MM.1S (cell line): Measurements from ENCODE around the gene FA2H.

Experiments
- DNase-seq: peaks from one replicate; pipeline ENCODE4 v3.0.0-alpha.2; 2015
- H2AFZ ChIP-seq: fragments of 300-600 bp; sonication (generic); 2 replicates; pipeline ENCODE4 v1.6.0; 2016; ENCODE audit warnings: antibody characterized with exemption, low read length
- H3F3A ChIP-seq: fragments of 300-600 bp; sonication (generic); 2 replicates; pipeline ENCODE4 v1.6.1; 2016; ENCODE audit warnings: mild to moderate bottlenecking, antibody characterized with exemption, low read length, moderate library complexity, mixed read lengths; ENCODE audit not compliant: insufficient read depth
- H3K27ac ChIP-seq: fragments of 300-600 bp; sonication (generic); 2 replicates; pipeline ENCODE4 v1.5.1; 2016; ENCODE audit warnings: mild to moderate bottlenecking, low read length
- H3K27me3 ChIP-seq: fragments of 300-600 bp; sonication (generic); replicated peaks from 2 replicates; pipeline ENCODE4 v1.6.0; 2016; ENCODE audit warnings: low read length; ENCODE audit not compliant: insufficient read depth
- H3K36me3 ChIP-seq: fragments of 300-600 bp; sonication (generic); replicated peaks from 2 replicates; pipeline ENCODE4 v1.6.1; 2016; ENCODE audit warnings: mild to moderate bottlenecking, low read length, mixed read lengths; ENCODE audit not compliant: insufficient read depth
- H3K4me1 ChIP-seq: fragments of 300-600 bp; sonication (generic); 2 replicates; pipeline ENCODE4 v1.6.1; 2016; ENCODE audit warnings: low read length, mixed read lengths
- H3K4me2 ChIP-seq: fragments of 300-600 bp; sonication (generic); 2 replicates; pipeline ENCODE4 v1.6.0; 2016; ENCODE audit warnings: low read depth, low read length
- H3K4me3 ChIP-seq: fragments of 300-600 bp; sonication (generic); 2 replicates; pipeline ENCODE4 v1.5.1; 2016; ENCODE audit warnings: low read length, mixed read lengths
- H3K79me2 ChIP-seq: fragments of 300-600 bp; sonication (generic); 2 replicates; pipeline ENCODE4 v1.6.1; 2016; ENCODE audit warnings: mixed run types, low read length, mixed read lengths
- H3K9ac ChIP-seq: fragments of 300-600 bp; sonication (generic); 2 replicates; pipeline ENCODE4 v1.6.1; 2016; ENCODE audit warnings: low read length, mixed read lengths
- H3K9me2 ChIP-seq: fragments of 300-600 bp; sonication (generic); replicated peaks from 2 replicates; pipeline ENCODE4 v1.6.1; 2016; ENCODE audit warnings: mild to moderate bottlenecking, low read length, mixed read lengths; ENCODE audit not compliant: insufficient read depth
- H3K9me3 ChIP-seq: fragments of 300-600 bp; sonication (generic); replicated peaks from 2 replicates; pipeline ENCODE4 v1.6.1; 2016; ENCODE audit warnings: mild to moderate bottlenecking, low read length, mixed read lengths; ENCODE audit not compliant: insufficient read depth
- H4K20me1 ChIP-seq: fragments of 300-600 bp; sonication (generic); 2 replicates; pipeline ENCODE4 v1.6.1; 2016; ENCODE audit warnings: mild to moderate bottlenecking, low read length, moderate library complexity, mixed read lengths; ENCODE audit not compliant: insufficient read depth
- EZH2 ChIP-seq: fragments of 300-600 bp; sonication (generic); optimal IDR thresholded peaks from 2 replicates; pipeline ENCODE3; 2017; ENCODE audit warnings: low read depth, mild to moderate bottlenecking, antibody characterized with exemption, low read length, mixed read lengths
- EZH2phosphoT487 ChIP-seq: fragments of 300-600 bp; sonication (generic); IDR thresholded peaks from 2 replicates; pipeline ENCODE4 v1.6.1; 2018; ENCODE audit warnings: antibody characterized with exemption, low read length
- TF ChIP-seq, protein P1 (sequence below): fragments of 300-600 bp; sonication (generic); IDR thresholded peaks from 2 replicates; pipeline ENCODE4 v1.5.1; 2016; ENCODE audit warnings: antibody characterized with exemption, low read length, mixed read lengths

FA2H gene

DNA sequence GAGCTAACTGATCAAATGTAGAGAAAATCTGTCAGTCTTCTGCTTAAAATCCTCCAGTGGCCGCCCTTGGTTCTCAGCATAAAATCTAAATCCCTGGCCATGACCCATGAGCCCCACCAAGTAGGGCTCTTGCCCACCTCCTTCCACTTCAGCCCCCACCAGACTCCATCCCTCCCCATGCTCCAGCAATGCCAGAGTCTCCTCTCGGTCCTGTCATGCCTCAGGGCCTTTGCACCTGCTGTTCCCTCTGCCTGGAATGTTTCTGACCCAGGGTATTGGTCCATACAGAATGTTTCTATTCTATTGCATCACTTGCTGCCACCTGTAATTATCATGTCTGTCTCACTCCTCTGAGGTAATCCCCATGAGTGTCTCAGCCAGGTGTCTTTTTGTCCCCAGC, 22.4 kb downstream of the FA2H start:
- H3K79me2 ChIP-seq, result no peaks in the 10 kb centered on the region
- H3K4me1 ChIP-seq, result no peaks in the 10 kb centered on the region
- no peaks in the 10 kb centered on the region for H3K27me3 ChIP-seq
- H3K36me3 ChIP-seq, result no peaks in the 10 kb centered on the region
- H3K9me3 ChIP-seq, result no peaks in the 10 kb centered on the region
- no peak overlapping the region for H2AFZ ChIP-seq
- no peak for DNase-seq
- no peaks in the 10 kb centered on the region for H3K9me2 ChIP-seq
- H4K20me1 ChIP-seq, result no peaks in the 10 kb centered on the region
- no peak overlapping the region for H3K4me3 ChIP-seq
- no peak overlapping the region for H3K27ac ChIP-seq
- H3K4me2 ChIP-seq, result no peak overlapping the region
- TF ChIP-seq EZH2, result no peak
- TF ChIP-seq, protein P1, sequence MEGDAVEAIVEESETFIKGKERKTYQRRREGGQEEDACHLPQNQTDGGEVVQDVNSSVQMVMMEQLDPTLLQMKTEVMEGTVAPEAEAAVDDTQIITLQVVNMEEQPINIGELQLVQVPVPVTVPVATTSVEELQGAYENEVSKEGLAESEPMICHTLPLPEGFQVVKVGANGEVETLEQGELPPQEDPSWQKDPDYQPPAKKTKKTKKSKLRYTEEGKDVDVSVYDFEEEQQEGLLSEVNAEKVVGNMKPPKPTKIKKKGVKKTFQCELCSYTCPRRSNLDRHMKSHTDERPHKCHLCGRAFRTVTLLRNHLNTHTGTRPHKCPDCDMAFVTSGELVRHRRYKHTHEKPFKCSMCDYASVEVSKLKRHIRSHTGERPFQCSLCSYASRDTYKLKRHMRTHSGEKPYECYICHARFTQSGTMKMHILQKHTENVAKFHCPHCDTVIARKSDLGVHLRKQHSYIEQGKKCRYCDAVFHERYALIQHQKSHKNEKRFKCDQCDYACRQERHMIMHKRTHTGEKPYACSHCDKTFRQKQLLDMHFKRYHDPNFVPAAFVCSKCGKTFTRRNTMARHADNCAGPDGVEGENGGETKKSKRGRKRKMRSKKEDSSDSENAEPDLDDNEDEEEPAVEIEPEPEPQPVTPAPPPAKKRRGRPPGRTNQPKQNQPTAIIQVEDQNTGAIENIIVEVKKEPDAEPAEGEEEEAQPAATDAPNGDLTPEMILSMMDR, result no peak
- TF ChIP-seq EZH2phosphoT487, result no peak
- H3K9ac ChIP-seq, result no peak overlapping the region
- no peaks in the 10 kb centered on the region for H3F3A ChIP-seq

DNA sequence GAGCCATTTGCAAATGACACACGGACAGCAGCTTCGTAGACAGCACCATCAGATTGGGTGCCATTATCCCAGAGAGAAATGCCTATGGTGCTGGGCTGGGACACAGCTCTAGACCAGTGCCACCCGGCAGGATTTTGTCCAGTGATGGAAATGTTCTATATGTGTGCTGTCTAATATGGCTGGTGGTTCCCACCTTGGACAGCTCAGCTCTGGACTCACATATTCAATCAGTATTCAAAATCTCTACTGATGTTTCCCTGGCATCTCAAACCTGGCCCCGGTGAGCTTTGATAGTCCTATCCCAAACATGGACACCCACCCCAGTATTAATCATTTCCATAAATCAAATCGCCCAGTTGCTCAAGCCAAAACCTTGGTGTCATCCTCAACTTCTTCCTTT, 23.0 kb downstream of the FA2H start:
- no peak overlapping the region for H2AFZ ChIP-seq
- no peaks in the 10 kb centered on the region for H3F3A ChIP-seq
- no peak overlapping the region for H3K27ac ChIP-seq
- H3K9ac ChIP-seq, result no peak overlapping the region
- no peaks in the 10 kb centered on the region for H3K9me2 ChIP-seq
- no peak overlapping the region for H3K4me3 ChIP-seq
- H3K79me2 ChIP-seq, result no peaks in the 10 kb centered on the region
- no peak for DNase-seq
- H3K4me2 ChIP-seq, result no peak overlapping the region
- no peaks in the 10 kb centered on the region for H3K27me3 ChIP-seq
- H3K36me3 ChIP-seq, result no peaks in the 10 kb centered on the region
- no peaks in the 10 kb centered on the region for H3K9me3 ChIP-seq
- H4K20me1 ChIP-seq, result no peaks in the 10 kb centered on the region
- no peaks in the 10 kb centered on the region for H3K4me1 ChIP-seq
- no peak for TF ChIP-seq EZH2phosphoT487
- no peak for TF ChIP-seq EZH2
- TF ChIP-seq, protein P1, result no peak

DNA sequence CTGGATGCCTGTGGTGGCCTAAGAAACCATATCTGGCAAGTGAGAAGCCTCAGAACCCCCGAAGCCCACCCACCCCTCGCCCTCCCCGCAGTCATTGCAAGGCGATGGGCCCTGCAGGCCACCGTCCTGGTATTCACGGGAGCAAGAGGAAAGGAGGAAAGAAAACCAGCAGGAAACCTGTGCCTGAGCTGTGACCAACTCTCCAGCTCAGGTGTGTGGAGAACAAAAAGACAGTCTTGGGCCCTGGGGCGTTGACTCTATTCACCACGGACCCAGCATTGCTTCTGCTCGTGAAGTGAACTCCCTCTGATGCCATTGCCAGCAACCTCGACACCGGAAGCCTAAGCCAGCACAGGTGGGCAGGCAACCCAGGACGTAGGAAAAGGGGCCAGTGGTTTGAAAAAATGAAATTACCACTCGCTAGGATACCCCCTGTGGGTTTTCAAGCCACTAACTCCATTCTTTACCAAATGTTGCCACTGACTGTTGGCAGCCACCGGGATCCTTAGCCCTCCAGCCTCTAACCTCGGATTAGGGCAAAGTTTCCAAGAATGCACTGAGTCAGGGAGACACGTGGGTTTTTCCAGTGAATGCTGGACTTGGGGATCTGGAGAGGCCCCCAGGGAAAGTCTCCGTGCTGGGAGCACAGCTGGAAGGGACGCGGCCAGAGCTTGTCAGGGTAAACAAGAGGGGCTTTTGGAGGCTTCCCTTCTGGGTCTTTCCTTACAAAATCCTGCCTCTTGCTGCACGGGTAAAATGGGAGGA, 25.1 kb downstream of the FA2H start:
- no peaks in the 10 kb centered on the region for H4K20me1 ChIP-seq
- H2AFZ ChIP-seq, result no peak overlapping the region
- H3K9me2 ChIP-seq, result no peaks in the 10 kb centered on the region
- no peak overlapping the region for H3K4me2 ChIP-seq
- no peaks in the 10 kb centered on the region for H3K27me3 ChIP-seq
- no peak overlapping the region for H3K4me3 ChIP-seq
- no peaks in the 10 kb centered on the region for H3K79me2 ChIP-seq
- no peaks in the 10 kb centered on the region for H3K36me3 ChIP-seq
- no peaks in the 10 kb centered on the region for H3K4me1 ChIP-seq
- H3F3A ChIP-seq, result no peaks in the 10 kb centered on the region
- no peak overlapping the region for H3K27ac ChIP-seq
- TF ChIP-seq EZH2phosphoT487 (no peak), EZH2 (no peak)
- TF ChIP-seq, protein P1, result no peak
- DNase-seq, result no peak
- H3K9ac ChIP-seq, result no peak overlapping the region
- no peaks in the 10 kb centered on the region for H3K9me3 ChIP-seq
